ENCODE data around the gene PEX5.

GRCh38 chr12:7206691-7207090, 17.2 kb downstream of the PEX5 start:
- no peak for TF ChIP-seq CTCF (IDR thresholded peaks at IDR 0.05)
- no peak for TF ChIP-seq EZH2 (IDR thresholded peaks at IDR 0.05)
- TF ChIP-seq EZH2phosphoT487 (IDR thresholded peaks at IDR 0.05) = no peak

Measured in neural progenitor cell (in vitro differentiated cells).